ENCODE measurements around the gene CTNNA3.

CTNNA3 gene

DNA sequence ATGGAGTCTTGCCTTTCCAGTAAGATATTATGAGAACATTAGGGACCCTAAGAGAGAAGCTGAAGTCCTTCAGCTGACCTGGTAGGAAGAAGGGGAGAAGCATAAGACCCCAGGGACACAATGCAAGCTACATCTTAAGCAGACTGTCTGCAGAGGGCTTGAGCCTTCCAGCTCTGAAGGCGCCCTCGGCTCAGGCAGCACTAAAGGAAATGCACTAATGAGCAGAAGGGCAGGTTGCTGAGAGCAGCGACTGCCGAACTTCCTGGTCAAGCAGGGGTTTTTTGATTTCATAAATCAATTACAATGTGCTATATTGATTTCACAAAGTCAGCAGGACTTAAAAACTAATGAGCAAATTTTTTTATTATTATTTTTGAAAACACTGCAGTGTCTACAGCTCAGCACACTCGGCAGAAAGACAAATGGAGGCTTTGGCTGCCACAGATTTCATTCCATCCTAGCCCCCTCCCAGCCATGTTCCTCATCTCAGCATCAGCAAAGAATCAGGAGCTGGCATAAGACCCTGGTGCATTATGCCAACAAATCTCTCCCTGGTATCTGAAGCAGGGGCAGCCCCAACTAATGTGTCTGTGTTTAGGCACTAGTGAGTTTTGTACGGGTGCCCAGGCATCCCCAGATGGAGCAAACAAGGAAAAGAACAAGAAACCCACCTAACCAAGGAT, 713.1 kb downstream of the CTNNA3 start:
- no peak overlapping the region for H3K4me3 ChIP-seq (ENCODE audit: low read depth, low read length)
- TF ChIP-seq, protein P1, sequence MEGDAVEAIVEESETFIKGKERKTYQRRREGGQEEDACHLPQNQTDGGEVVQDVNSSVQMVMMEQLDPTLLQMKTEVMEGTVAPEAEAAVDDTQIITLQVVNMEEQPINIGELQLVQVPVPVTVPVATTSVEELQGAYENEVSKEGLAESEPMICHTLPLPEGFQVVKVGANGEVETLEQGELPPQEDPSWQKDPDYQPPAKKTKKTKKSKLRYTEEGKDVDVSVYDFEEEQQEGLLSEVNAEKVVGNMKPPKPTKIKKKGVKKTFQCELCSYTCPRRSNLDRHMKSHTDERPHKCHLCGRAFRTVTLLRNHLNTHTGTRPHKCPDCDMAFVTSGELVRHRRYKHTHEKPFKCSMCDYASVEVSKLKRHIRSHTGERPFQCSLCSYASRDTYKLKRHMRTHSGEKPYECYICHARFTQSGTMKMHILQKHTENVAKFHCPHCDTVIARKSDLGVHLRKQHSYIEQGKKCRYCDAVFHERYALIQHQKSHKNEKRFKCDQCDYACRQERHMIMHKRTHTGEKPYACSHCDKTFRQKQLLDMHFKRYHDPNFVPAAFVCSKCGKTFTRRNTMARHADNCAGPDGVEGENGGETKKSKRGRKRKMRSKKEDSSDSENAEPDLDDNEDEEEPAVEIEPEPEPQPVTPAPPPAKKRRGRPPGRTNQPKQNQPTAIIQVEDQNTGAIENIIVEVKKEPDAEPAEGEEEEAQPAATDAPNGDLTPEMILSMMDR (IDR thresholded peaks at IDR 0.05; ENCODE audit: low read depth, low read length): no peak
- DNase-seq (ENCODE audit: low read depth, low spot score): no peak
- in situ Hi-C loops (cut with HindIII; ENCODE audit: low sequenced_read_pairs): no loop called here

DNA sequence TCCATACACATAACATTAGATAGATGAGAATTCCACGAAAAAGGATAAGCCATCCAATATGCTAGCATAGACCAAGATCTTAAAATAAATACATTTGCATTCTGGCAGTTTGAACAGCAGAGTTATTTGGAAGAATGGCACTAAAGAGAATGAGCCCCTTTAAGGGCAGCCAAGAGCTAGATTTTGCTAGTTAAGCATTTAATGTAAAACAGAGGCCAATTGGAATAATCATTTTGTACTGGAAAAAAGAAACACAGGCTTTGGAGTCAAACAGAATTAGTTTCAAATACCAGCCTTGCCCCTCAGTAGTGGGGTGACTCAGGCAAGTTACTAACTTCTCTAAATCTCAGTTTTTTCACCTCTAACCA, 714.0 kb downstream of the CTNNA3 start:
- H3K4me3 ChIP-seq (ENCODE audit: low read depth, low read length): no peak overlapping the region
- TF ChIP-seq, protein P1 (IDR thresholded peaks at IDR 0.05; ENCODE audit: low read depth, low read length): no peak
- in situ Hi-C loops (cut with HindIII; ENCODE audit: low sequenced_read_pairs): no loop called here
- no peak for DNase-seq (ENCODE audit: low read depth, low spot score)

DNA sequence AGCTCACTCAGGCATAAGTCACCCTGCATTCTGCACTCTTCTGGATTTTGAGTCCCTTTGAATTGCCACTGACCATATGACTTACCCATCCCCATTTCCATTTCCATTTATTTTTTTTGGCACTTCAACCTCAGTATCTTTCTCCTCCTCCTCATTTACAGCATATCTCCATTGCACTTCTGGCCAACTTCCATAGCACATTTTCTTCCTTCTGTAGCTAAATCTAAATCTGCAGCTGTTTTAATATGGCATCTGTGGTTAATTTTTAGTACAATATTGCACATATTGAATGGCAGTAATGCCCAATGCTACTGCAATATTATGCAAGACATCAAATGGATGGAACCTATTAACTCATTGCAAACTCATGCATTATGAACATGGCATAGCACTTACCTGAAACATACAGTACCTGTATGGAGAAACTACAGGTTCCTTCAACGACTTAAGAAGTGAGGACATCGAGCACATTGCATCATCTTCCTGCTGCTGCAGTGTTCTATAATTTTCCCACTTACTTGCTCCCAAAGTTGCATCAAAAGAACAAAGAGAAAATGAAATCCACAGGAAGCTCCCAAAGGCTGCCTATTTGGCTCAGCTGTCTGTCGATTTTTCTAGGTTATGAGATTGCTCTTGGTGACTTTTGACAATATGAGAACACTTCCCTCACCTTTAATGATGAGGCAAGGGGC, 714.5 kb downstream of the CTNNA3 start:
- H3K4me3 ChIP-seq (ENCODE audit: low read depth, low read length): no peak overlapping the region
- TF ChIP-seq, protein P1 (IDR thresholded peaks at IDR 0.05; ENCODE audit: low read depth, low read length): no peak
- no peak for DNase-seq (ENCODE audit: low read depth, low spot score)
- in situ Hi-C loops (cut with HindIII; ENCODE audit: low sequenced_read_pairs): no loop called here

DNA sequence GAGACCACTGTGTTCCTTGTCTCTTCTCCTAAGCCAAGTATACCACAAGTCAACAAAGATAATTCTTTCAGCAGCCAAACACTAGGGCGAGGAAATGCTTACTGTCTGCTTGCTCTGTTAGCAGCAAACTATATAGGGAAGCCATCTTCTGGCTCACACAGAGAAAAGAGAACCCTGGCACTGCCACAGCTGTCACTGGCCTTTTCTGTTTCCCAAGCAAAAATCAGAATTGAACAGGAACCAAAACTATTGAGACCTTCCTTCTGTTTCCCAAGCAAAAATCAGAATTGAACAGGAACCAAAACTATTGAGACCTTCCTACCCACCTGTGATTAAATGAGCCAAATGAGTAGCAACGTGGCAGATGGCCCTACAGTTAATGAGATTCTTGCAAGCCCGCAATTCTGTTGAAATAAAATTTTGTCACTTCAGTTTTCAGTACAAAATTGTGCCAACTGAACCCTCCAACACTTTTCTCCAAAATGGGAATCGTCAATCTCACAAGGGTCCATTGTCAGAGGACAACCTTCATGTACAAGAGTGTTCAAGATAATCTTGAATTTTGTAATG, 715.7 kb downstream of the CTNNA3 start:
- TF ChIP-seq, protein P1 (IDR thresholded peaks at IDR 0.05; ENCODE audit: low read depth, low read length): no peak
- in situ Hi-C loops (cut with HindIII; ENCODE audit: low sequenced_read_pairs): no loop called here

DNA sequence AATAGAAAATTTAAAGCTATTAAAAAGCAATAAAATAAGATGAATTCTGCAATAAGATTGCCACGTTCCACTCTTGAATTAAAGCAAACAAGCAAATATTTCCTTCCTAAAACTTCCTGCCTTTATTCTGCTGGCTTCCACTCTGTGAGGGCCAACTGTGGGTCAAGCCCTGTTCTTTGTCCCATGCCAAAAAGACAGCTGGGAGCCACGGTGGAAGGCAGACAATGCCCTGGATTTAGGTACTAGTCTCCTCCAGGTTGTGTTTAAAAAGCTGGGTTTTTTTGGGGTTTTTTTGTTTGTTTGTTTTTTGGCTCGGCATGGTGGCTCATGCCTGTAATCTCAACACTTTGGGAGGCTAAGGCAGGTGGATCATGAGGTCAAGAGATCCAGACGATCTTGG, 731.0 kb downstream of the CTNNA3 start:
- DNase-seq (ENCODE audit: low read depth, low spot score): no peak
- TF ChIP-seq, protein P1 (IDR thresholded peaks at IDR 0.05; ENCODE audit: low read depth, low read length): no peak
- in situ Hi-C loops (cut with HindIII; ENCODE audit: low sequenced_read_pairs): no loop called here
- H3K4me3 ChIP-seq (ENCODE audit: low read depth, low read length): no peak overlapping the region

More for the DNA sequence above, 715.7 kb downstream of the CTNNA3 start:
- DNase-seq (ENCODE audit: low read depth, low spot score): no peak
- H3K4me3 ChIP-seq (ENCODE audit: low read depth, low read length): no peak overlapping the region

DNA sequence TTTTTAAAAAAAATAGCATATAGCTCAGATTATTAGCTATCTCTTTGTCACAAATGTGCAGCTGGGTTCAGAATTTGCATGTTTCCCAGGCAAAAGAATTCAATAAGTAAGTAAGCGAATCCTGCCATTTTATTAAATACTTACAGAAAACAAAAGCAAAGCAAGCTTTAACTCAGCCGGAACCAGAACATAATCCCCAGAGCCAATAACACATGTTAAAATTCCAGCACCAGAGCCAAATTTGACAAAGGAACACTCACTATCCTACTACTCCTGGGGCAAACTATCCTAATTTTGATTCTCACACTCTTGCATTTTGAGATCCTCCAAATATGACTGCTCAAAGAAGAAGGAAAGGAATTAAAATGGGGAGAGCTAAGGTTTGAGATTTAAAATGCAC, 737.5 kb downstream of the CTNNA3 start:
- H3K4me3 ChIP-seq (ENCODE audit: low read depth, low read length): no peak overlapping the region
- TF ChIP-seq, protein P1 (IDR thresholded peaks at IDR 0.05; ENCODE audit: low read depth, low read length): no peak
- in situ Hi-C loops (cut with HindIII; ENCODE audit: low sequenced_read_pairs): no loop called here
- DNase-seq (ENCODE audit: low read depth, low spot score): no peak
